AG20443 (cell line): Measurements from ENCODE around the gene TUT1.

Experiments
- DNase-seq: peaks from one replicate; pipeline ENCODE4 v3.0.0; 2012; ENCODE audit warnings: low spot score, mixed read lengths

Gene TUT1

DNA sequence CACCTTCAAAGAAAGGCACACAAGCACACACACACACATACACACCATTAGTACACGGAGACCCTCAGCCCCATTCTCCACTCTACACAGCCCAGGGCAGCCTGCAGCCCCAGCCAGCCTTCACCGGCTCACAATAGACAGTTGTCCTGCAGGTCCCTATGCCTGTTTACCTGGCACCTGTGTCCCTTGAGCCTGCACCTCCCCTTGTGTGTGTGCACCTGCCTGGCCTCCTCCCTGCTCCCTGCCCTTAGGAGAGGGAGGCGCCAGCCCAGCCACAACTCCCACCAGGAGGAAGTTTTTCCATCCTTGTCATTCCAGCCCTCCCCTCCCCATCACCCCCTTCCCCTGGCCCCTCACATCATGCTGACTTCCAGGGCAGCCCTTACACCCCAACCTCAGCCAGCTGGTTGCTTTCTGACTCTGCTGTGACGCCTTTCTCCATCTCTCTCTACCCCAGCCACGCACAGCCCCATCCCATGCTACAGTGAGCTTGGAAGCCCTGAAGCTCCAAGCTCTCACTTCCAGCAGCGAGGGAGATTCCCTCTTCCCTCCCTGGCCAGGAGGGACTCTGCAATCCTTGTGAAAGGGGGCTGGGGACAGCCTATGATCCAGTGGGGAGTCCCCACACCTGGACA is 49.1 kb downstream of the TUT1 start:
- DNase-seq, result no peak

DNA sequence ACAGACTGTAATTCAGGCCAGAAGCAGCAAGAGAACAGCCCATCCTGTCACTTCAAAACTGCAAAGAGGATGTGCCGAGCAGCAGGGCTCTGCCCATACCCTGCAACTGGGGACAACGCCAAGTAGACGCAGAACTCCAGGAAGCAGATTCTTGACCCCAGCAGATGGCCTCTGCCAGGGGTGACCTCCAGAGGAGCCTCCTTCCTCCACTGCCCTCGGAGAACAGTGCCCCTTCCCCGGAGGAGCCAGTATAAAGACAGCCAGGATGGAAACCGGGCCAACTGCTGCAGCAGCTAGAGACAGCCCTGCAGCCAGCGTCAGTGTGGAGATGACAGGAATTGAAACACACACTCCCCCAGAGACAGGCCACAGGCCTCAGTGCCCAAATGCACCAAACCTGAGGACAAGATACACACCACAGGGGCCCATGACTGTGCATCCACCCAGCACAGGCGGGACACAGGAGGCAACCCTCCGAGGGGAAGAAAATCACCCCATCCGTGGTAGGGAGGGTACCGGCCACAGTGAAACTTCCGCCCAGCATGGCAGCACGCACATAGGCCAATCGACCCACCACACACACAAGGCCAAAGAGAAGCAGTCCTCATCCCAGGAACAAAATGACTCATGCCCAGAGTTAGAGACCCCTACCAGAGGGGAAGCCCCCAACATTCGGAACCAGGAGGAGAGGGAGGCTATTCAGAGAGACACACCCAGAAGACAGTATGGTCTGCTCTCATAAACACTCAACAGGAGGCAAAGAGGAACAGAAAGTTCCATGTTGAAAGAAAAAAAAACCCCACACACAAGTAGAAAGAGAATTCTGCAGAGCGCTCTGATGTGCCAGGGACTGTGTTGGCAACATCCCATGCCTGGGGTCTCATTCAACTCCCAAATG is 50.3 kb downstream of the TUT1 start:
- DNase-seq, result no peak

DNA sequence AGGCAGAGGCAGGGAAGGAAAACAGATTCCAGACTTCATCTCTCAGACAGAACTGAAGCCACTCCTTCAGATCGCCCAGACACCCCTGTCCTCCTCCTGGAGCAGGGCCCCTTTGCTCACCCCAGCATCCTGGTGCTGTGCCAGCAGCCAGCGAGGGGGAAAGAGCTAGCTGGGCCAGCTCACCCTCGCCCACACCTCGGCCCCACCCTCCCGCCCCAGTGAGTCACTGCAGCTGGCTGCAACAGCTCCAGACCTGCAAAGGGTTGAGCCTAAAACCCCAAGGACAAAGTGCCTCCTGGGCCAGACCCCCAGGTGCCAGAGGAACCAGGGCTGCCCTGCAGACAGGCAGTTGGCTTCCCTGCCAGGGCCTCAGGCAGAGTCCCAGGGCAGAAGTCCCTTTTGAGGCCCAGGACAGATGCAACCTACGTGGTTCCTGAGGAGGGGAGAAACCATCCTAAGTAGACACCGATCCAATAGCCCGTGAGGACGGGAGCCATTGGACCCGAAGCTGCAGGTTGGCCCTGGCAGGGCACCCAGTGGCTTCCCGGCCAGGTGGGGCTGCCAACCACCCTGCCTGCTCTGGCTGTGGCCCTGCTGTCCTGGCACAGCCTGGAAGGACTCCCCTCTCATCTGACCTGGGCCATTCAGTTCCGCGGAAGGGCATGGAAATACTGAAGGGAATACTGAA is 51.9 kb downstream of the TUT1 start:
- peak; percentile 93 for DNase-seq

GRCh38 chr11:62538470-62539237 is 52.7 kb downstream of the TUT1 start:
- DNase-seq, result no peak

DNA sequence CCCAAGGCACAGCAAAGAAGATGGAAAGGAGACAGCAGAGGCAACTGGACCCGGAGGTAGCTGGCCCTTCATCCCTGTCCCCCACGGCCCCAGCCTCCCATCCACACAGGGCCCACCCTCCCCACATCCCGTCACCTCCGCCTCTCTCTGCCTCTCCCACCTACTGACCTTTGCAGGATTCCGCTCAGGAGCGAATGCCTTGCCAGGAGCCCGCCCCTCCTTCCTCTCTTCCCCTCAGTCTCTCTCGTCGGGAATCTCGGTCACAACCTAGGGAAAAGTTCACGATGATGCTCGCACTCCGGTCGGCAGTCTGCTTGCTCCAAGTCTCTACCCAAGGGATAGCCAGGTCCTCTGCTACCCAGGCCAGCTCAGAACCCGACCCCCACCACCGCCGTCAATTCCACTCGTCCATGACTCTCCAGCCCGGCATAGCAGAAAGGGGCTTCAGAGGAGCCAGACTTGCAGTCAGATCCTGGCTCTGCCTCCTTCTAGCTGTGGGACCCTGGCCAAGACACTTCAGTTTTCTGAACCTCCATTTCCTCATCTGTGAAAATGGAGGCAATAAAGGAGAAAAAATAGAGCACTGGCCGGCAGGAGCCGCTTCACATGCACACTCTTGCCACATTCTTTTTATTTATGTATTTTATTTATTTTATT is 54.9 kb downstream of the TUT1 start:
- no peak for DNase-seq

DNA sequence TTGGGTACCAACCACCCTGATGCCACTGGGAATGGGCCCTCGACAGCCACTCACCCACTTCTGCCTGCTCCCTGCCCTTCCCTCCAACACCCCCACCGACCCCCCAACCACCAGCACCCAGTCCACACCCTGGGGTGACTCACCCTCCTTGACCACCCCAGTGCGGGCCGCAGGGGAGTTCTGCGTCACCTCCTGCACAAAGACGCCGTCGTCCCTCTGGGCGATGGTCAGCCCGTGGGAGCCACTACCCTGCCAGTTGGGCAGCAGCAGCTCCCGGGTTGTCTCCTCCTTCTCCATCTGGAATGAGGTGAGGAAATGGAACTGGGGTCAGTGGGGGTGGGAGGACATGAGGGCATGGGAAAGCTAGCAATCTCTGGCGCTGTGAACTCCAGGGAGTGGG is 55.5 kb downstream of the TUT1 start:
- DNase-seq, result no peak

DNA sequence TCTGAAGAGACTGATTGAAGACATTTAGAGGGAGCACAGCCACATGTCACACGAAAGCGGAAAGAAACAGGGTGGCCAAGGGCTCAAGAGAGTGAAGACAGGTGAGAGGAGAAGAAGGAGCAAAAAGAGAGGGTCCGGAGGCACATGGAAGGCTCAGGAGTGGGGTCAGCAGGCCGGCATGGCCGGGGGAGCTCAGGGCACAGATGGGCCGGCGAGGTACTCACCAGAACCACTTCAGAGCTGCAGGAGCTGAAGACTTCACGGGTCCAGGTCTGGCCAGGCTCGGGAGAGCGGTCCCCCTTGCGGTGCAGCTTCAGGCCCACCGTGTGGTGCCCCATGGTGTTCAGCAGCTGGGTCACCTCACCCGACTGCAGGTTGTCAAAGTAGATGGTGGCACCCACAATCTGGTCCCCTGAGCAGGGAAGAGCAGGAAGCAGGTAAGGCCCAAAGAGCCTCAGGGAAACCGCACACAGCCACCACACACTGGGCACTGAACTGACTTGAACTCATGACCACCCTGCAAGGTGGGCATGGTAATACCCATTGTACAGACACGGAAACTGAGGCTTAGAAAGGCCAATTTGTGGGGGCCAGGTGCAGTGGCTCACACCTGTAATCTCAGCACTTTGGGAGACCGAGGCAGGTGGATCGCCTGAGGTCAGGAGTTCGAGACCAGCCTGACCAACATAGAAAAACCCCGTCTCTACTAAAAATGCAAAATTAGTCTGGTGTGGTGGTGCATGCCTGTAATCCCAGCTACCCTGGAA is 56.4 kb downstream of the TUT1 start:
- DNase-seq, result no peak

- DNase-seq, result no peak
Observed at GRCh38 chr11:62532096-62532495, 59.2 kb downstream of the TUT1 start.
